K562 (cell line): ENCODE results near the gene BCKDK.

Experiments used
- NFIX ChIP-seq: fragments of 250-450 bp; sonication (Bioruptor Pico); IDR thresholded peaks from 2 replicates; pipeline ENCODE4 v1.4.0; 2020; ENCODE audit warnings: low read depth, mild to moderate bottlenecking, moderate library complexity
- NFRKB ChIP-seq: fragments of 450-650 bp; IDR thresholded peaks from 2 replicates; pipeline ENCODE4 v1.6.1; 2016; ENCODE audit warnings: low read depth
- PPARD ChIP-seq: fragments of 250-450 bp; sonication (Bioruptor Pico); IDR thresholded peaks from 2 replicates; pipeline ENCODE4 v1.8.0; 2022; ENCODE audit warnings: inconsistent platforms, mild to moderate bottlenecking, moderate library complexity
- SETDB1 ChIP-seq: IDR thresholded peaks from one replicate; pipeline ENCODE4 v1.6.1; 2012; ENCODE audit warnings: low read length, control low read depth, inconsistent platforms
- SMC3 ChIP-seq: conservative IDR thresholded peaks from 2 replicates; pipeline ENCODE4 v1.6.1; 2011; ENCODE audit warnings: low read depth, low read length, improper control_type of control experiment; ENCODE audit not compliant: insufficient read depth
- TARDBP ChIP-seq: fragments of 450-650 bp; IDR thresholded peaks from 2 replicates; pipeline ENCODE4 v1.6.1; 2016
- TF ChIP-seq, protein P1 (sequence below): sonication (generic); formaldehyde crosslinking; IDR thresholded peaks from 2 replicates; pipeline ENCODE4 v1.8.0; 2022; ENCODE audit warnings: mild to moderate bottlenecking, missing genetic modification reagents, borderline replicate concordance
- TF ChIP-seq, protein P2 (sequence below), 3 experiments: IDR thresholded peaks in 2 of 3; conservative IDR thresholded peaks in 1 of 3; 2 replicates each; pipeline ENCODE4 v1.5.1; 2011 to 2012; ENCODE audit warnings: low read length in 3 of 3, mild to moderate bottlenecking in 3 of 3, control low read depth in 2 of 3, improper control_type of control experiment in 1 of 3, inconsistent platforms in 1 of 3, low read depth in 1 of 3, mixed read lengths in 1 of 3, moderate library complexity in 1 of 3; ENCODE audit not compliant: insufficient read depth in 2 of 3
- TF ChIP-seq, protein P3 (sequence below): fragments of 450-650 bp; formaldehyde crosslinking; IDR thresholded peaks from 2 replicates; pipeline ENCODE4 v1.4.0; 2022; ENCODE audit warnings: missing genetic modification characterization
- TF ChIP-seq, protein P4 (sequence below): sonication (generic); formaldehyde crosslinking; IDR thresholded peaks from 2 replicates; pipeline ENCODE4 v1.8.0; 2022; ENCODE audit warnings: mild to moderate bottlenecking, low read depth, missing genetic modification reagents

DNA sequence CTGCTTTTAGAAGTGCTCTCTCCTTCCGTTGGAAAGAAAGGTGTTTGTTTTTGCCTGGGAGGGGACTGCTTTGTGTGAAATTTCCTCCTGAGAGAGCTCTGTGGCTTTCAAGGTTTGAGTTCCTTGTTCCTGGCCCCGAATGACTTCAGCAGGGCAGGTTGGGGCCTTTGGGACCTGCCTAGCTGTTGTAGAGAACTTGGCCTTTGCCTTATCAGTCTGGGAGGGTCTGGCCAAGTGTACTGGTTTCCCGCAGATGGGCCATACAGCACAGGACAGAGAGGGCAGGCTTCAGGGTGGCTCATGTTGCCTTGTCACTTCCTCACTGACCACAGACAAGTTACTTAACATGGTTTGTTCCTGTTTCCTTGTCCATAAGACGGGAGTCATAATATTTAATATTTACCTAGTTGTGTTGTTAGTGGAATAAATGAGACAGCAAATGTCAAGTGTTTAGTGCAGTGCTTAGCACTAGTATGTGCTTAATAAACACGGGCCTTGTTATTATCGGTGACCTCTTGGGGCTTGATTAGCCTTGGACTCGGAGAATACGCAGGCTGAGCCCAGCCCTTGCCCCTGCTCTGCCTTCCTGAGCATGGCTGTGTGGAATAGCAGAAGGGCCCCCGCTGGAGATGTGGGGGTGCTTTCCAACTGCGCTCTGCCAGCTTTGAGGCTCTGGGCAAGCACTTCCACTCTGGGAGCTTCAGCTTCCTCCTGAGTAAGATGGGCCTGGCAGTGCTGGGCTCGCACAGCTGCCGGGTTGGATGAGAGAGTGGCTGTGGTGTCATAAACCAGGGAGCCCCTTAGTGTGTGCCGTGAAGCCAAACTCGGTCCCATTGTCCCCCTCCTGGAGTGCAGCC, 20.8 kb downstream of the BCKDK start:
- TF ChIP-seq, protein P1, sequence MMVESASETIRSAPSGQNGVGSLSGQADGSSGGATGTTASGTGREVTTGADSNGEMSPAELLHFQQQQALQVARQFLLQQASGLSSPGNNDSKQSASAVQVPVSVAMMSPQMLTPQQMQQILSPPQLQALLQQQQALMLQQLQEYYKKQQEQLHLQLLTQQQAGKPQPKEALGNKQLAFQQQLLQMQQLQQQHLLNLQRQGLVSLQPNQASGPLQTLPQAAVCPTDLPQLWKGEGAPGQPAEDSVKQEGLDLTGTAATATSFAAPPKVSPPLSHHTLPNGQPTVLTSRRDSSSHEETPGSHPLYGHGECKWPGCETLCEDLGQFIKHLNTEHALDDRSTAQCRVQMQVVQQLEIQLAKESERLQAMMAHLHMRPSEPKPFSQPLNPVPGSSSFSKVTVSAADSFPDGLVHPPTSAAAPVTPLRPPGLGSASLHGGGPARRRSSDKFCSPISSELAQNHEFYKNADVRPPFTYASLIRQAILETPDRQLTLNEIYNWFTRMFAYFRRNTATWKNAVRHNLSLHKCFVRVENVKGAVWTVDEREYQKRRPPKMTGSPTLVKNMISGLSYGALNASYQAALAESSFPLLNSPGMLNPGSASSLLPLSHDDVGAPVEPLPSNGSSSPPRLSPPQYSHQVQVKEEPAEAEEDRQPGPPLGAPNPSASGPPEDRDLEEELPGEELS (CRISPR knock-in tag): no peak
- TF ChIP-seq NFRKB: no peak
- TF ChIP-seq PPARD (CRISPR knock-in tag): no peak
- TF ChIP-seq, protein P2, sequence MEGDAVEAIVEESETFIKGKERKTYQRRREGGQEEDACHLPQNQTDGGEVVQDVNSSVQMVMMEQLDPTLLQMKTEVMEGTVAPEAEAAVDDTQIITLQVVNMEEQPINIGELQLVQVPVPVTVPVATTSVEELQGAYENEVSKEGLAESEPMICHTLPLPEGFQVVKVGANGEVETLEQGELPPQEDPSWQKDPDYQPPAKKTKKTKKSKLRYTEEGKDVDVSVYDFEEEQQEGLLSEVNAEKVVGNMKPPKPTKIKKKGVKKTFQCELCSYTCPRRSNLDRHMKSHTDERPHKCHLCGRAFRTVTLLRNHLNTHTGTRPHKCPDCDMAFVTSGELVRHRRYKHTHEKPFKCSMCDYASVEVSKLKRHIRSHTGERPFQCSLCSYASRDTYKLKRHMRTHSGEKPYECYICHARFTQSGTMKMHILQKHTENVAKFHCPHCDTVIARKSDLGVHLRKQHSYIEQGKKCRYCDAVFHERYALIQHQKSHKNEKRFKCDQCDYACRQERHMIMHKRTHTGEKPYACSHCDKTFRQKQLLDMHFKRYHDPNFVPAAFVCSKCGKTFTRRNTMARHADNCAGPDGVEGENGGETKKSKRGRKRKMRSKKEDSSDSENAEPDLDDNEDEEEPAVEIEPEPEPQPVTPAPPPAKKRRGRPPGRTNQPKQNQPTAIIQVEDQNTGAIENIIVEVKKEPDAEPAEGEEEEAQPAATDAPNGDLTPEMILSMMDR (IDR thresholded peaks at IDR 0.05 in 2 of 3, conservative IDR thresholded peaks at IDR 0.05 in 1 of 3; ENCODE audit: insufficient read depth in 2 of 3, low read depth in 1 of 3, low read length in 3 of 3): no peak; a peak in 1 of 6 replicates
- TF ChIP-seq TARDBP: no peak
- TF ChIP-seq, protein P3, sequence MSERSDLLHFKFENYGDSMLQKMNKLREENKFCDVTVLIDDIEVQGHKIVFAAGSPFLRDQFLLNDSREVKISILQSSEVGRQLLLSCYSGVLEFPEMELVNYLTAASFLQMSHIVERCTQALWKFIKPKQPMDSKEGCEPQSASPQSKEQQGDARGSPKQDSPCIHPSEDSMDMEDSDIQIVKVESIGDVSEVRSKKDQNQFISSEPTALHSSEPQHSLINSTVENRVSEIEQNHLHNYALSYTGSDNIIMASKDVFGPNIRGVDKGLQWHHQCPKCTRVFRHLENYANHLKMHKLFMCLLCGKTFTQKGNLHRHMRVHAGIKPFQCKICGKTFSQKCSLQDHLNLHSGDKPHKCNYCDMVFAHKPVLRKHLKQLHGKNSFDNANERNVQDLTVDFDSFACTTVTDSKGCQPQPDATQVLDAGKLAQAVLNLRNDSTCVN: no peak
- TF ChIP-seq NFIX (CRISPR knock-in tag): no peak
- no peak for TF ChIP-seq SMC3
- TF ChIP-seq SETDB1: no peak
- TF ChIP-seq, protein P4, sequence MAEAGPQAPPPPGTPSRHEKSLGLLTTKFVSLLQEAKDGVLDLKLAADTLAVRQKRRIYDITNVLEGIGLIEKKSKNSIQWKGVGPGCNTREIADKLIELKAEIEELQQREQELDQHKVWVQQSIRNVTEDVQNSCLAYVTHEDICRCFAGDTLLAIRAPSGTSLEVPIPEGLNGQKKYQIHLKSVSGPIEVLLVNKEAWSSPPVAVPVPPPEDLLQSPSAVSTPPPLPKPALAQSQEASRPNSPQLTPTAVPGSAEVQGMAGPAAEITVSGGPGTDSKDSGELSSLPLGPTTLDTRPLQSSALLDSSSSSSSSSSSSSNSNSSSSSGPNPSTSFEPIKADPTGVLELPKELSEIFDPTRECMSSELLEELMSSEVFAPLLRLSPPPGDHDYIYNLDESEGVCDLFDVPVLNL (CRISPR knock-in tag): no peak
